NCI-H460 (cell line): ENCODE results near the gene STK11IP. TPM values are rescaled to one million over a fixed set of nuclear protein-coding genes. Genes with fewer than 3 reads are reported as not detected.

Experiments used
- small RNA-seq, 2 experiments: library from RNA; depleted of rRNA; stranded (forward); fragments of <200 nt; gene quantifications; one replicate each; pipeline ENCODE3, GENCODE V24; 2014
- total RNA-seq: library from RNA; depleted of rRNA; stranded (reverse); fragments of >200 nt; shearing (Covaris generic); gene quantifications from 2 replicates; pipeline ENCODE4 v1.2.3, GENCODE V29; 2014; rRNA removed

The STK11IP gene
- total RNA-seq, 1 experiment from 2014 or later: 21.6 TPM

Small RNA genes within 50 kb of the gene (small RNA-seq; reads per million reads assigned to genes)
- 0 reads per million in 2 experiments for gene MIR3132
- gene RN7SKP213: 0 to 0.35 reads per million in 2 experiments

Other genes with a start within 250 kb of the STK11IP start
- gene DNPEP, start 209.9 kb upstream of the STK11IP start, total RNA-seq: 50.8 and 55.2 TPM in 2 replicates
- gene DES, start 179.5 kb upstream of the STK11IP start, total RNA-seq: 0.38 and 0.50 TPM in 2 replicates
- gene SPEG, start 163.0 kb upstream of the STK11IP start, total RNA-seq: 0.29 and 0.99 TPM in 2 replicates
- 36.8 and 40.2 TPM in 2 replicates for gene GMPPA, start 99.0 kb upstream of the STK11IP start, total RNA-seq
- gene ASIC4, start 83.4 kb upstream of the STK11IP start, total RNA-seq: 0.17 and 0.43 TPM in 2 replicates
- gene CHPF, start 54.0 kb upstream of the STK11IP start, total RNA-seq: 52.4 and 67.1 TPM in 2 replicates
- gene TMEM198, start 53.8 kb upstream of the STK11IP start, total RNA-seq: 0.59 and 0.87 TPM in 2 replicates
- gene OBSL1, start 26.3 kb upstream of the STK11IP start, total RNA-seq: 10.0 and 10.6 TPM in 2 replicates
- 0.64 and 1.4 TPM in 2 replicates for gene INHA, start 25.5 kb upstream of the STK11IP start, total RNA-seq
- 0.97 and 1.3 TPM in 2 replicates for gene SLC4A3, start 29.8 kb downstream of the STK11IP start, total RNA-seq